GM18505 (cell line): Measurements from ENCODE around the gene IQCE.
A peak's percentile ranks its signal among the peaks of the same experiment; 100 is the strongest.
"Not testable (repeated sequence)": the region's sequence is repeated elsewhere in the genome, so short reads cannot be mapped to it uniquely, and the experiment has no call there.

ENCODE experiments used
- ATAC-seq: cut with Tn5 transposase; IDR thresholded peaks from one replicate; pipeline ENCODE4 v1.9.1; 2021; ENCODE audit not compliant: unreplicated experiment
- POLR2A ChIP-seq: IDR thresholded peaks from 4 replicates; pipeline ENCODE4 v1.6.1; 2011; ENCODE audit warnings: borderline replicate concordance; ENCODE audit not compliant: insufficient read depth, insufficient read length; ENCODE audit errors: extremely low read depth

Gene IQCE

DNA sequence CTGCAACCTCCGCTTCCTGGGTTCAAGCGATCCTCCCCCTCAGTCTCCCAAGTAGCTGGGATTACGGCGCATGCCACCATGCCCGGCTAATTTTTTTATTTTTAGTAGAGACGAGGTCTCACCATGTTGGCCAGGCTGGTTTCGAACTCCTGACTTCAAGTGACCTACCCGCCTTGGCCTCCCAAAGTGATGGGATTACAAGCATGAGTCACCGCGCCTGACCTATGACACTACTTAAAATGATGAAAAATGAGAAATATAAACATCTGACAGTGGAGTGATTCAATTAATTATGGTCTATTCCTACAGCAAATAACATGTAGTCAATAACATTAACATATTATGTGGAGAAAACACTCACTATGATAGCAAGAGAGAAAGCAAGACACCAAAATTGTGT lies 5.7 kb upstream of the IQCE start:
- no peak for ATAC-seq
- no peak for TF ChIP-seq POLR2A

DNA sequence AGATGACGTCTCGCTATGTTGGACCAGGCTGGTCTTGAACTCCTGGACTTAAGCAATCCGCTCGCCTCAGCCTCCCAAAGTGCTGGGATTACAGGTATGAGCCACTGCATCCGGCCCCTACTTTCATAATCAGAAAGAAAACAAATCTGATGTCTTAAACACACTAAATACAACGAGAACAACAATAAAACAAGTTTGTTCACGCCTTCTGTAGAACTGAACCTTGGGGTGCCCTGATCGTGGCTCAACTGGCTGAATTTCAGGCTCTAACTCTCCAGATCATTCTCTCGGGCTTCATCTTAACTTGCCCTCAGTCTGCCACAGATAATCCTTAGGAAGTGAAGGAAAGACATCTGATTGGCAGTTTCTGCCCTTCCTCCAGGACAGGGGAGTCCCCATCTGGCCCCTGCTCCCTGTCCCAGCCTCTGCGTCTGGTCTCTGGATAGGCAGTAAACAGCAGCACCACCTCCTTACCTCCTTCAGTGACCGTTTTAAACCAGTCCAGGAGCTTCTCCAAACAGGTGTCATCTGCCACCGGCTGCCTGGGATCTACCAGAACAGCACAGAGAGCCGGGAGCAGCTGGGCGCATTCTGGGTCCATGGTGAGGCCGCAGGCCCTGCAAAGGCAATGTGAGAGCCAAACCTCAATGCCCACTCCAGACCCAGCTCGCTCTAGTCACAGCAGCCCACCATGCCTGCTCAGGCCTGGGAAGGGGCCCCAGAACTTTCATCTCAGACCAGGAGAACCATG lies 4.8 kb upstream of the IQCE start:
- no peak for ATAC-seq
- TF ChIP-seq POLR2A, result no peak

DNA sequence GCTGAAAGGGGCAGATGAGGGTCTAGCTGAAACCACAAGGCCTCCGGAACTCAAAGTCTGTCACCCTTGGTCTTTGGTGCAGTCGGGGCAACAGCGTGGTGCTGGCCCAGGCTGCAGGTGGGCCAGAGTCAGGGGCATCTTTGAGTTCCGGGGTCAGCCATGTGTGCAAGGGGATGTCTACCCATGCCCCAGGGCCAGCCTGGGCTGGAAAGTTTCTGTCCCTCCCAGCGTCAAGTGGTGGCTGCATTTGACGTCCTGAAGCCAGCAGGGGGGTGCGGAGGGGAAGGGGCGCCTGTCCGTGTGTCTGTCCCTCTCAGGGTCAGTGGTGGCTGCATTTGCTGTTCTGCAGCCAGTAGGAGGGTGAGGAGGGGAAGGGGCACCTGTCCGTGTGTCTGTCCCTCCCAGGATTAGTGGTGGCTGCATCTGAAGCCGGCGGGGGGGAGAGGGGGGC lies 4.1 kb upstream of the IQCE start:
- TF ChIP-seq POLR2A, result no peak
- no peak for ATAC-seq

DNA sequence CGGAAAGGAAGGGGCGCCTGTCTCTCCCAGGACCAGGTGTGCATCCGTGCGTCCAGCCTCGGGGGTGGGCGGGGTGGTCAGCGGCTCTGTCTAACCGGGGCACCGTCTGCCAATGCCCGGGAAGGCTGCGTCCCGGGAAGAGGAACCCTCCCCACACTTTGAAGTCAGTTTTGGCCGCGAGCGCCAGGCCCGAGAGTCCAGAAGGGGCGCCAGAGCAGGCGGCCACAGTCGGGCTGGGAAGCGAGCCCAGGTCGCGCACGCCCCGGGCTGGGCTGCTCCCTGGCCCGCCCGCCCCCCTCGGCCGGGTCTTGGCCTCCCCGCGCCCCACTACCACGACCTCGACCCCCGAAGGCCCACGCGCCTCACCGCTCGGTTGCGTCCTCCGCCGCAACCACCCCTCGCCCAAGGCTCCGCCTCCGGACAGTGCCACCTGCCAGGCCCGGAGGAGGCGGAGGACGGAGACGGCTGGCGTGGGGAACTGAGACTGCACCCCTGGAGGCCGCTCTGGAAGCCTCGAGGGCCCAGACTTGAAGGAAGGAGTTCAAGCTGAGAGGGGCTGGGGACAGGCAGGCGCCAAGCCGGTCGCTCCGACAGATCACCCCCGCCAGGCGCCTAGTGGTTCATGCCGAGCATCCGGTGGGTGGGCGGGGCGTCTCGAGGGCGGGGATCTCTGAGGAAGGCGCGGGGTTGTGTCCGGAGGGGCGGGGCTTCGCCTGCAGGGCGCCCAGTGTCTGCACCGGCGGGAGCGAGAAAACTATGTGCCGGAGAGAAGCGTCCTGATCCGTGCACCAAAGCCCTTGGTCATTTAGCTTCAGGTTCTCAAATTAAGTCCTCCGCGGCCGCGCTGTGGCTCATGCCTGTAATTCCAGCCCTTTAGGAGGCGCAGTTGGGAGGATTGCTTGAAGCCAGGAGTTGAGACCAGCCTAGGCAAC lies 3.4 kb upstream of the IQCE start, which contains the start of gene BRAT1:
TSS of gene BRAT1 (minus strand) at position 404 of the 932 bp plus-strand sequence. CDS start 1,093 bp downstream, outside the sequence.
- ATAC-seq, result peak; percentile 59
- peak; percentile 78 for TF ChIP-seq POLR2A

DNA sequence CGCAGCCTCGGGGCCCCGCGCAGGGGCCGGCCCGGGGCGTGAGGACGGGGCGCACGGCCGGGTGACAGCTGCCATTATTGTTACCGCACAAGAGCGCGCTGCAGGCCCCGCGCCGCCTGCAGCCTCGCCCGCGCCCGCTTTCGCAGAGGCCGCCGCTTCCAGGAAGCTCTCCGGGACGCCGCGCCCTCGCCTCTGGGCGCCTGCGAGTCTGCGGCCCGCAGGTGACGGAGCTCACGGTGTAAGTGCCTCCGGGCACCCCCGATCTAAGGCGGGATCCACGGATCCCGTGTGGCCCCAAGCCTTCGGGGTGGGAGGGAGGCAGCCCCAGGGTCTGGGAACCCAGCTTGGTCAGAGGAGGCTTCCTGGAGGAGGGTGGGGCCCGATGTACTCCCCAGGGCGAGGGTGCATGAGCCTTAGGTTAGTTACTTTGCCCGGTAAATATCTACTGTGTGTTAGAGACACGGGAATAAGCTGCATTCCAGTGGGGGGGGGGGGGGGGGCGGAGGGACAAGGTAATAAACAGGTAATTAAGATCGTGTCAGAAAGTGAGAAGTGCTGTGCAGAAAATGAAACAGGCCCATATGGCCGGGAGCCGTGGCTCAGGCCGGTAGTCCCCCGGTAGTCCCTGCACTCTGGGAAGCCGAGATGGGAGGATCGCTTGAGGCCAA lies 638 bp downstream of the IQCE start:
- ATAC-seq, result peak; percentile 14
- no peak for TF ChIP-seq POLR2A

DNA sequence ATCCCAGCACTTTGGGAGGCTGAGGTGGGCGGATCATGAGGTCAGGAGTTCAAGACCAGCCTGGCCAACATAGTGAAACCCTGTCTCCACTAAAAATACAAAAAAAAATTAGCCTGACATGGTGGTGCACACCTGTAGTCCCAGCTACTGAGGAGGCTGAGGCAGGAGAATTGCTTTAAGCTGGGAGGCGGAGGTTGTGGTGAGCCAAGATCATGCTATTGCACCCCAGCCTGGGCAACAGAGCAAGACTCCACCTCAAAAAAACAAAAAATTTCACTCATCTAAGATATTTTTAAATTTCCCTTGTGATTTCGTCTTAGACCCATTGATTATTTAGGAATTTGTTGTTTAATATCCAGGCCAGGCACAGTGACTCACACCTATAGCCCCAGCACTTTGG lies 5.2 kb downstream of the IQCE start:
- ATAC-seq, result not testable (repeated sequence)

DNA sequence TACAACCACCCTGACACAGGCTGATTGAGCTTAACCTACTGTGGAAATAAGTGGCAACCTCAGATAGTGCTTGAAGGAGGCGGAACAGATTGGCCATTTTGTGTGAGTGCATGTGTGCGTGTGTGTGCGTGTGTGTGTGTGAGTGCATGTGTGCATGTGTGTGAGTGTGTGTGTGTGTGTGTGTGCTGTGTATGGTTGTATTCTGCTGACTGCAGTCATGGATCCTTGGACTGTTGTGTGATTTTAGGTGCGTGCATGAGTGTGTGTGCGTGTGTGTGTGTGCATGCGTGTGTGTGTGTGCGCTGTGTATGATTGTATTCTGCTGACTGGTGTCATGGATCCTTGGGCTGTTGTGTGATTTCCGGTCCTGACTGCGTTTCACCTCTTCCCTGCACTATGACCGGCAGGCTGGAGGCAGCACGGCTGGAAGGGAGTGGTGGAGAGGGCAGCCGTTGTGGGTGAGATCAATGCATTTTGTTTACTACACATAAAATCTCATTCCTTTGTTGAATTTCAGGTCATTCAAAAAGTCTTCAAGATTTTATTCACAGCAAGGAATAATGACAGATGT lies 6.3 kb downstream of the IQCE start:
- no peak for ATAC-seq
- no peak for TF ChIP-seq POLR2A

DNA sequence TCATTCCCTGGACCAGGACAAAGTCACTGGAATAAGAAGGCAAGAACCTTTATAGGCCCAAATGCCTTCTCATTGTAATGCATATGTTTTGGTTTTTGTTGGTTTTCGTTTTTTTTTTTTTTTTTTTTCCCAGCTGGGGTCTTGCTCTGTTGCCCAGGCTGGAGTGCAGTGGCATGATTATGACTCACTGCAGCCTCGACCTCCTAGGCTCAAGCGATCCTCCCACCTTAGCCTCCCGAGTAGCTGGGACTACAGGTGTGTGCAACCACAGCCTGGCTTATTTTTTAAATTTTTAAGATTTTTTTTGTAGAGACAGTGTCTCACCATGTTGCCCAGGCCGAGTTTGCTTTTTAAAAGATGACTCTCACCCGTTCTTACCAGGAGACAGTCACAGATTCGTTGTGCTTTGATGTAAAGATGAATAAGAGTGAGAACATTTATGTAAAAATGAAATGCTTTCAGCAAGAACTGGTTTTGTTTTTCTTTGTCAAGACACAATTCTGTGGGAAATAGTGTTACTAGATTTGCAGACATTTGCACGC lies 7.6 kb downstream of the IQCE start:
- peak; percentile 23 for ATAC-seq

DNA sequence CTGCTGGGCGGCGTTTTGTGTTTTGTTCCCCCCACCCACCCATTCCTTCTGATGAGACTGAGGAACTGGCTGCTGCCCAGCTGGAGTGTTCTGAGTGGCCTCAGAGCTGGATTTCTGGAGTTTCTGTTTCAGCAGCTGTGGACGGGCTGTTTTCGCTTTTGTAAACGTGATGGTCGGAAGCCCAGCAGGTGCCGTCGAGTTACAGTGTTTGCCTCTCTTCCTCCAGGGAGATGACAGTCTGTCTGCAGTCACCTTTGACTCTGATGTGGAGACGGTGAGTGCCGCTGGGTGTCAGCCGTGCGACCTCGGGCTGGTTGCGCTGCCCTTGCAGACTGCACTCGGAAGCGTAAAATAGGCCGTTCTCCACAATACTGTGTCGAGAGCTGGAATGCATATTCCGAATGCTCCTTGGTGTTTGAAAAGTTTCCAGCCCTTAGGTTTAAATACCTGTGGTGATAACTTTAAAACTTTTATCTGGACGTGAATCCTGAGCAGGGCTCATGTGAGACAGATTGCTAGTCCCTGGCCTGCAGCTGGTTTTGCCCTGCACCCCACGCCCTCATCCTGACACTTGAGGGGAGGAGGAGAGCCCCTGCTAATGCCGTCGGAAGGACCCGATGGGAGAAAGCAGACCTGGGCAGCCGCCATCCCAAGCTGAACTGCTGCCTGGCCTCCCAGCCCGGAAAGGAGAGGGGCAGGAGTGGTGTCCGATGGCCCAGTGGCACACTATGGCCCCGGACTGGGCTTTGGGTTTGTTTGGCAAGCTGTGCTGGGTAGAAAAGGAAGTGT lies 8.3 kb downstream of the IQCE start:
- no peak for TF ChIP-seq POLR2A
- ATAC-seq, result peak; percentile 76

More for the DNA sequence above, 7.6 kb downstream of the IQCE start:
- TF ChIP-seq POLR2A, result no peak

DNA sequence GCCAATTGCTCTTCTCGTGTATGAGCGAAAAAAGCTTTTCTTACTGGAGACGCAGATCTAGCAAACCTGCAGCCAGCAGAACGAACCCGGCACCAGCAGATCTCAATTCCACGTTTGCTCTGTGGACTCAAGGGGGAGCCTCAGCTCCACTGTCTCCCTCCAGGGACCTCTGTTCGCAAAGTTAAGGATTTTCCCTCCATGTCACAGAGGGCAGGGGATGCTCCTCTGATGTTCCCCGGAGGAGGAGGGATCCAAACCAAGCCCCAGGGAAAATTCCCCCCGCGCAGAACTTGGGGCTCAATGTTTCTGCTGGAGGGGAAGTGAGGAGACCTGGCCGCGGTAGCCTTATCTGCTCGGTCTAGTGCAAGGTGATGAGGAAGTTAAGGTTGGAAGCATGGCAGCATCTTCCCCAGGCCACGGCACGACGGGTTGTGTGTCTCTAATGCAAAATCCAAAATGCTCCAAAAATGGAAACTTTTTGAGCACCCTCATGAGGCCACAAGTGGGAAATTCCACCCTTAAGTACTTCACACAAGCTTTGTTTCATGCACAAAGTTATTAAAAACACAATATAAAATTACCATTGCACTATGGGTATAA lies 9.0 kb downstream of the IQCE start:
- ATAC-seq, result no peak
- TF ChIP-seq POLR2A, result no peak

DNA sequence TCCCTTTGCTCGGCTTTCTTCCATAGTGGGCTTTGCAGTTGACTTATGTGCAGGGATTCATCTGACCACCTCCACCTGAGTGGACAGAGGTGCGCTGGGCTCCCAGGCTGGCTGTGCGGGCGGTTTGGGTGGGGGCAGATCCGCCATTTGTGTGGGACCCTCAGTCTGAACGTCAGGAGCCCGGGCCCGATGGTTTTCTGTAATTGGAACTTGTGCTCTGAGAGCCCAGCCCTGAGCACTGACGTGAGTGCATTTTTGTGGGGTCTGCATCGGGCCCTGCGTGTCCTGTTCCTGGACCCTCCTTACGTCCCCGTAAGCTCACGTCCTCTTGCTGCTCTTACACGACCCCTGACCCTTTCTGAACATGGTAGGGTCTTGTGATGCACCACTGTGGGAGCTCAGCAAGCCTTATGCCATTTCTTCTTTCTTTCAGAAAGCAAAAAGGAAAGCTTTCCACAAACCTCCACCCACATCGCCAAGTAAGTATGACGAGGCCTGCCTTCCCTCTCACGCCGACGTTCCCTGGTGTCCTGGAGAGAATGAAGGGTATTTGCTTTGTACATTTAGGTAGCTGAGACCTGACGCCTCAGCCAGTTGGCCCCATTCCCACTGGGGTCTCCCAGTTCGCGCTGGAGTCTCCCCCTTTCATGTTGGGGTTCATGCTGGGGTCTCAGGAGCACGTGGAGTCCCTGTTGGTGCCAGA lies 9.9 kb downstream of the IQCE start:
- TF ChIP-seq POLR2A, result no peak
- ATAC-seq, result no peak
